ENCODE data around the gene ZNF714. TPM values are rescaled to one million over a fixed set of nuclear protein-coding genes. Genes with fewer than 3 reads are reported as not detected.

ZNF714 gene
- total RNA-seq, 4 donors from 2014 or later, result 8.2 to 15.4 (median 10.2) TPM

GRCh38 chr19:21065336-21065735, 16.7 kb upstream of the ZNF714 start:
- TF ChIP-seq, protein P1, sequence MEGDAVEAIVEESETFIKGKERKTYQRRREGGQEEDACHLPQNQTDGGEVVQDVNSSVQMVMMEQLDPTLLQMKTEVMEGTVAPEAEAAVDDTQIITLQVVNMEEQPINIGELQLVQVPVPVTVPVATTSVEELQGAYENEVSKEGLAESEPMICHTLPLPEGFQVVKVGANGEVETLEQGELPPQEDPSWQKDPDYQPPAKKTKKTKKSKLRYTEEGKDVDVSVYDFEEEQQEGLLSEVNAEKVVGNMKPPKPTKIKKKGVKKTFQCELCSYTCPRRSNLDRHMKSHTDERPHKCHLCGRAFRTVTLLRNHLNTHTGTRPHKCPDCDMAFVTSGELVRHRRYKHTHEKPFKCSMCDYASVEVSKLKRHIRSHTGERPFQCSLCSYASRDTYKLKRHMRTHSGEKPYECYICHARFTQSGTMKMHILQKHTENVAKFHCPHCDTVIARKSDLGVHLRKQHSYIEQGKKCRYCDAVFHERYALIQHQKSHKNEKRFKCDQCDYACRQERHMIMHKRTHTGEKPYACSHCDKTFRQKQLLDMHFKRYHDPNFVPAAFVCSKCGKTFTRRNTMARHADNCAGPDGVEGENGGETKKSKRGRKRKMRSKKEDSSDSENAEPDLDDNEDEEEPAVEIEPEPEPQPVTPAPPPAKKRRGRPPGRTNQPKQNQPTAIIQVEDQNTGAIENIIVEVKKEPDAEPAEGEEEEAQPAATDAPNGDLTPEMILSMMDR (IDR thresholded peaks at IDR 0.05), result no peak
- no peak for TF ChIP-seq EP300 (IDR thresholded peaks at IDR 0.05)
- TF ChIP-seq POLR2A (IDR thresholded peaks at IDR 0.05), result no peak
- TF ChIP-seq POLR2AphosphoS5 (IDR thresholded peaks at IDR 0.05), result no peak
- peaks cover 6% of the 10 kb centered on the region for H3K9me3 ChIP-seq
- peaks cover 28% of the 10 kb centered on the region for H3K36me3 ChIP-seq

GRCh38 chr19:21084343-21084742, 2.3 kb downstream of the ZNF714 start:
- DNase-seq (ENCODE audit: low spot score in 2 of 2), result no peak
- WGBS, result 69% methylated on average over 1 of the region's 1 CpG
- Histone ChIP-seq H3K4me3 (no peak overlapping the region), H3K27me3 (no peaks in the 10 kb centered on the region), H3K36me3 (no peaks in the 10 kb centered on the region), H3K9me3 (no peaks in the 10 kb centered on the region), H3K4me1 (peaks cover 13% of the 10 kb centered on the region), H3K27ac (no peak overlapping the region)
- no peak for TF ChIP-seq POLR2AphosphoS5 (IDR thresholded peaks at IDR 0.05)
- TF ChIP-seq, protein P1 (IDR thresholded peaks at IDR 0.05), result no peak
- TF ChIP-seq POLR2A (IDR thresholded peaks at IDR 0.05), result no peak
- no peak for TF ChIP-seq EP300 (IDR thresholded peaks at IDR 0.05)

More at GRCh38 chr19:21065336-21065735, 16.7 kb upstream of the ZNF714 start:
- Histone ChIP-seq H3K27ac (no peak overlapping the region), H3K4me1 (no peaks in the 10 kb centered on the region), H3K4me3 (no peak overlapping the region), H3K27me3 (no peaks in the 10 kb centered on the region)
- no peak for DNase-seq (ENCODE audit: low spot score in 2 of 2)

GRCh38 chr19:21087871-21088270, 5.9 kb downstream of the ZNF714 start:
- WGBS, result 61% methylated on average over 3 of the region's 3 CpGs
- H3K27me3 ChIP-seq, result no peaks in the 10 kb centered on the region
- no peak overlapping the region for H3K27ac ChIP-seq
- no peaks in the 10 kb centered on the region for H3K9me3 ChIP-seq
- TF ChIP-seq, protein P1 (IDR thresholded peaks at IDR 0.05), result no peak
- TF ChIP-seq POLR2A (IDR thresholded peaks at IDR 0.05) (no peak), EP300 (IDR thresholded peaks at IDR 0.05) (no peak)
- no peak for DNase-seq (ENCODE audit: low spot score in 2 of 2)
- H3K4me3 ChIP-seq, result no peak overlapping the region
- H3K4me1 ChIP-seq, result peaks cover 7% of the 10 kb centered on the region
- H3K36me3 ChIP-seq, result no peaks in the 10 kb centered on the region

- Histone ChIP-seq H3K36me3 (no peaks in the 10 kb centered on the region), H3K4me3 (no peak overlapping the region), H3K4me1 (peaks cover 2% of the 10 kb centered on the region), H3K27me3 (no peaks in the 10 kb centered on the region), H3K27ac (no peak overlapping the region), H3K9me3 (no peaks in the 10 kb centered on the region)
- no peak for TF ChIP-seq POLR2AphosphoS5 (IDR thresholded peaks at IDR 0.05)
- TF ChIP-seq POLR2A (IDR thresholded peaks at IDR 0.05), result no peak
- TF ChIP-seq EP300 (IDR thresholded peaks at IDR 0.05), result no peak
- no peak for DNase-seq (ENCODE audit: low spot score in 2 of 2)
Observed at GRCh38 chr19:21092109-21092508, 10.1 kb downstream of the ZNF714 start.

DNA sequence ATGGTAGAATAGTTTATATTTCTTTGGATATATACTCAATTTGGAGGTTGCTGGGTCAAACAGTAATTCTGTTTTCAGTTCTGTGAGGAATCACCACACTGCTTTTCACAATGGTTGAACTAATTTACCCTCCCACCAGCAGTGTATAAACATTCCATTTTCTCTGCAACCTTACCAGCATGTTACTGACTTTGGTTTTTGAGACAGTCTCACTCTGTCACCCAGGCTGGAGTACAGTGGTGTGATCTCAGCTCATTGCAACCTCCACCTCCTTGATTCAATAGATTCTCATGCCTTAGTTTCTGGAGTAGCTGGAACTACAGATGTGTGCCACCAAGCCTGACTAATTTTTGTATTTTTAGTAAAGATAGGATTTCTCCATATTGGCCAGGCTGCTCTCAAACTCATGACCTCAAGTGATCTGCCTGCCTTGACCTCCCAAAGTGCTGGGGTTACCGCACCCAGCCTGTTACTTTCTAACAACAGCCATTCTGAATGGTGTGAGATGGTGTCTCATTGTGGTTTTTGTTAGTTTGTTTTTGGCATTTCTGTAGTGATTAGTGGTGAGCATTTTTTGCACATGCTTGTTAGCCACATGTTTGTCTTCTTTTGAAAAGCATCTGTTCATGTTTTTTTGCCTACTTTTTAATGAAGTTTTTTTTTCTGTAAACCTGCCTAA, 12.5 kb downstream of the ZNF714 start:
- no peak for DNase-seq (ENCODE audit: low spot score in 2 of 2)
- Histone ChIP-seq H3K27ac (no peak overlapping the region), H3K4me1 (peaks cover 2% of the 10 kb centered on the region), H3K27me3 (no peaks in the 10 kb centered on the region), H3K36me3 (no peaks in the 10 kb centered on the region), H3K9me3 (no peaks in the 10 kb centered on the region), H3K4me3 (no peak overlapping the region)
- TF ChIP-seq EP300 (IDR thresholded peaks at IDR 0.05) (no peak), POLR2AphosphoS5 (IDR thresholded peaks at IDR 0.05) (no peak), POLR2A (IDR thresholded peaks at IDR 0.05) (no peak)
- TF ChIP-seq, protein P1 (IDR thresholded peaks at IDR 0.05), result no peak
- WGBS, result 88% methylated on average over 1 of the region's 1 CpG

- H3K27ac ChIP-seq, result no peak overlapping the region
- DNase-seq (ENCODE audit: low spot score in 2 of 2), result no peak
- 51% methylated on average over 2 of the region's 2 CpGs for WGBS
- TF ChIP-seq POLR2AphosphoS5 (IDR thresholded peaks at IDR 0.05), result no peak
- H3K36me3 ChIP-seq, result peaks cover 2% of the 10 kb centered on the region
- H3K4me1 ChIP-seq, result no peaks in the 10 kb centered on the region
- H3K4me3 ChIP-seq, result no peak overlapping the region
- no peaks in the 10 kb centered on the region for H3K9me3 ChIP-seq
- H3K27me3 ChIP-seq, result no peaks in the 10 kb centered on the region
Observed at GRCh38 chr19:21098291-21098690, 16.3 kb downstream of the ZNF714 start.

All from suprapubic skin (tissue), 4 donors.